ENCODE data around the gene CCL1.

CCL1 gene

GRCh38 chr17:34377078-34377823, 14.2 kb upstream of the CCL1 start:
- H3K36me3 Mint-ChIP-seq (ENCODE audit: insufficient read depth) = no peaks in the 10 kb centered on the region
- H3K27ac Mint-ChIP-seq (ENCODE audit: low read depth) = no peak overlapping the region
- H3K4me3 Mint-ChIP-seq = no peak overlapping the region
- no peak for DNase-seq (ENCODE audit: low spot score in 2 of 2)
- H3K4me1 Mint-ChIP-seq = peaks cover 4% of the 10 kb centered on the region
- H3K27me3 Mint-ChIP-seq = peaks cover 16% of the 10 kb centered on the region
- no peak for ATAC-seq (replicated peaks; ENCODE audit: extremely low read depth, poor library complexity, severe bottlenecking)
- H3K9me3 Mint-ChIP-seq = no peaks in the 10 kb centered on the region

- H3K9me3 Mint-ChIP-seq = no peaks in the 10 kb centered on the region
Observed at GRCh38 chr17:34375426-34375997, 12.5 kb upstream of the CCL1 start.

DNA sequence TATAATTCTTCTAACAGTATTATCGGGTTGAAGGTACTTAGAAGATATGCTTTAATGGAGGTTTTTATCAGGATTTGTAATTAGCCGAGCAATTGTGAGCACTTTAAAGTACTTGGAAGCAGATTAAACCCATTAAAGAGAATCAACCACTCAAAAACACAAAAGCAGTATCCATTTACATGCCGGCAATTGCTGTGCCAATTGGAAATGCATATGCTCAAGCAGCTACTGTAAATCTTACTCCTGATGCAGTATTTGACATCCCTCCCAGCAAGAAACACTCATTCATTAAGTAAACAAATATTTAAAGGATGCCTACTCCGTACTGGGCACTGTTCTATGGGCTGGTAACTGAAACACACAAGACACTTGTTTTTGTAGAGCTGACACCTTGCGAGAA, 11.4 kb upstream of the CCL1 start:
- ATAC-seq (replicated peaks; ENCODE audit: extremely low read depth, poor library complexity, severe bottlenecking) (no peak), DNase-seq (ENCODE audit: low spot score in 2 of 2) (no peak)
- no peaks in the 10 kb centered on the region for H3K27me3 Mint-ChIP-seq
- H3K9me3 Mint-ChIP-seq = no peaks in the 10 kb centered on the region
- H3K4me1 Mint-ChIP-seq = peaks cover 4% of the 10 kb centered on the region
- H3K36me3 Mint-ChIP-seq (ENCODE audit: insufficient read depth) = no peaks in the 10 kb centered on the region
- no peak overlapping the region for H3K4me3 Mint-ChIP-seq
- no peak overlapping the region for H3K27ac Mint-ChIP-seq (ENCODE audit: low read depth)

More at GRCh38 chr17:34375426-34375997, 12.5 kb upstream of the CCL1 start:
- Mint-ChIP-seq H3K36me3 (ENCODE audit: insufficient read depth) (no peaks in the 10 kb centered on the region), H3K4me1 (peaks cover 4% of the 10 kb centered on the region), H3K27me3 (no peaks in the 10 kb centered on the region), H3K27ac (ENCODE audit: low read depth) (no peak overlapping the region), H3K4me3 (no peak overlapping the region)
- DNase-seq (ENCODE audit: low spot score in 2 of 2) (no peak), ATAC-seq (replicated peaks; ENCODE audit: extremely low read depth, poor library complexity, severe bottlenecking) (no peak)

- no peak for ATAC-seq (replicated peaks; ENCODE audit: extremely low read depth, poor library complexity, severe bottlenecking)
- no peak overlapping the region for H3K27ac Mint-ChIP-seq (ENCODE audit: low read depth)
- no peaks in the 10 kb centered on the region for H3K4me1 Mint-ChIP-seq
Observed at GRCh38 chr17:34371405-34372100, 8.5 kb upstream of the CCL1 start.

DNA sequence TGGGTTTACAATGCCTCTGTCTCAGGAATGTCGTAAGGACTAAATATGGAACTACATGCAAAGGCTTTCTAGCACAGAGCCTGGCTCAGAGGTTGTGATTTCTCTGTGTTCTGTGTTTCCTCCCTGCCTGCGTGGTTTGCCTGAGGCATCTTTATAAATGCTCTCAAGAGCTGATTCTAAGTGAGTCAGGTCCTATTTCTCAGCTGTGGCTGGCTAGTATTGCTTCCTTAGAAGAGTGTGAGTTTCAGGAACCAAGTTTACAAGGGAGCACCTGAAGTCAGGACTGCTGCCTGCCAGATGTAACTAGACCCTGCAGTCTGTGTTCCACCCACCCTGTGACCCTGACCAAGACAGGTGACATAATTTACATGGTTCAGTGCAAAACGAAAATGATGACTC, 8.0 kb upstream of the CCL1 start:
- Mint-ChIP-seq H3K36me3 (ENCODE audit: insufficient read depth) (no peaks in the 10 kb centered on the region), H3K9me3 (no peaks in the 10 kb centered on the region), H3K4me3 (no peak overlapping the region), H3K27me3 (no peaks in the 10 kb centered on the region), H3K4me1 (no peaks in the 10 kb centered on the region), H3K27ac (ENCODE audit: low read depth) (no peak overlapping the region)
- DNase-seq (ENCODE audit: low spot score in 2 of 2) (no peak), ATAC-seq (replicated peaks; ENCODE audit: extremely low read depth, poor library complexity, severe bottlenecking) (no peak)

More at GRCh38 chr17:34371405-34372100, 8.5 kb upstream of the CCL1 start:
- Mint-ChIP-seq H3K9me3 (no peaks in the 10 kb centered on the region), H3K36me3 (ENCODE audit: insufficient read depth) (no peaks in the 10 kb centered on the region), H3K4me3 (no peak overlapping the region), H3K27me3 (no peaks in the 10 kb centered on the region)
- DNase-seq (ENCODE audit: low spot score in 2 of 2) = no peak

DNA sequence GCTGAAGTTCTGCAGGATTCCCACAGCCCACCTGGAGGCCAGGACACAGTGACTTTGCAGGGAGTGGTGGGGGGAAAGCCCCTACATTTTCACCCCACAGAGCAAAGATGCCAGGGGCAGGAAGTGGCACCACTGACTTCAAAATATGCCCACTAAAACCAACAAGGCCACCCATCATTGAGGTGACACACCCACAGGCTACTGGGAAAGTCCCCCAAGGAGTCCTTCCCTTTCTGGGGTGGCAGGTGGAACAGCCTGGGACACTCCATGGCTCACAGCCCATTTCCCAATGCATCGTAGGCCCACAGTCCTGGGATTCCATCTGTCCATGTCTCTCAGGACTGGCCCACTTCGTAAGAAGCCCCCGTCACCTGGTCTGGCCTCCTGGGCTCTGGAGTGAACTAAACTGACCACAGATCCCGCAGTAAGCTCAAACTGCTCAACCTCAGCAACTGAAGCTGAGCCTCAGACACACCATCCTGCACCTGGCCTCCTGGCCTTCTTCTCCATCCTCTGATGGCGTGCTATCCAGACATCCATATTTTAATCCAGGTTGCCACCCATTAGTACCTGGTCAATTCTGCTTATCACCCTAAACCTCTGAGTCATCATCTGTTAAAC, 7.5 kb upstream of the CCL1 start:
- no peak for ATAC-seq (replicated peaks; ENCODE audit: extremely low read depth, poor library complexity, severe bottlenecking)
- H3K27ac Mint-ChIP-seq (ENCODE audit: low read depth) = no peak overlapping the region
- H3K4me1 Mint-ChIP-seq = no peaks in the 10 kb centered on the region
- DNase-seq (ENCODE audit: low spot score in 2 of 2) = no peak
- H3K36me3 Mint-ChIP-seq (ENCODE audit: insufficient read depth) = no peaks in the 10 kb centered on the region
- no peak overlapping the region for H3K4me3 Mint-ChIP-seq
- H3K9me3 Mint-ChIP-seq = no peaks in the 10 kb centered on the region
- peaks cover 5% of the 10 kb centered on the region for H3K27me3 Mint-ChIP-seq

GRCh38 chr17:34369571-34369970, 6.5 kb upstream of the CCL1 start:
- DNase-seq (ENCODE audit: low spot score in 2 of 2) = no peak
- ATAC-seq (replicated peaks; ENCODE audit: extremely low read depth, poor library complexity, severe bottlenecking) = no peak
- Mint-ChIP-seq H3K27me3 (peaks cover 13% of the 10 kb centered on the region), H3K4me3 (no peak overlapping the region), H3K27ac (ENCODE audit: low read depth) (no peak overlapping the region), H3K4me1 (no peaks in the 10 kb centered on the region), H3K9me3 (no peaks in the 10 kb centered on the region), H3K36me3 (ENCODE audit: insufficient read depth) (no peaks in the 10 kb centered on the region)

DNA sequence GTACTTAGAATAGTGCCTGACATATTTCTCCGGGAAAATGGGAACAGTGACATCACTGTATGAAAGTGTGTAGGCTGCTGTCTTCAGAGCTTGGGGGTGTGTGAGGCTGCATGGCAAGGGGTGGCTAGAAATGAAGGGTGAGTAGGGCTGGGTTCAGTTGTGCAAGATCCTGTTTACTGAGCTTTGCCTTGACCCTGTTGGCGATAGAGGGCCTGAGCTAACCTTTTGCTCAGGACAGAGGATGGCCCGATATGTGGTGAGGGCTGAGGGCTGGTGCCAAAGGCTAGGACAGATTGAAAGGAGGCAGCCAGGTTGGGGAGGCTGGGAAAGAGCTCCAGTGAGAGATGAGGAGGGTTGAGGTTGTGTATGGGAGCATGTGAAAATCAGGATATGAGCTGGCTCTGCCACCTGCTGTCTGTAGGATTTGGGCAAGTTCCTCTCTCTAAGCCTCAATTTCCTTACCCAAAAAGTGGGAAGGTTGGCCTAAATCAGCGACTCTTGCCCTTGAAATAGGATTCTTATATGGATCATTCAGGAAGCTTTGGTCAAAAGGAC, 6.0 kb upstream of the CCL1 start:
- Mint-ChIP-seq H3K27ac (ENCODE audit: low read depth) (no peak overlapping the region), H3K27me3 (peaks cover 13% of the 10 kb centered on the region), H3K36me3 (ENCODE audit: insufficient read depth) (no peaks in the 10 kb centered on the region), H3K9me3 (no peaks in the 10 kb centered on the region), H3K4me1 (no peaks in the 10 kb centered on the region), H3K4me3 (no peak overlapping the region)
- DNase-seq (ENCODE audit: low spot score in 2 of 2) = no peak
- no peak for ATAC-seq (replicated peaks; ENCODE audit: extremely low read depth, poor library complexity, severe bottlenecking)

GRCh38 chr17:34368196-34368945, 5.3 kb upstream of the CCL1 start:
- ATAC-seq (replicated peaks; ENCODE audit: extremely low read depth, poor library complexity, severe bottlenecking) (no peak), DNase-seq (ENCODE audit: low spot score in 2 of 2) (no peak)
- no peaks in the 10 kb centered on the region for H3K4me1 Mint-ChIP-seq
- no peak overlapping the region for H3K4me3 Mint-ChIP-seq
- H3K36me3 Mint-ChIP-seq (ENCODE audit: insufficient read depth) = no peaks in the 10 kb centered on the region
- H3K9me3 Mint-ChIP-seq = no peaks in the 10 kb centered on the region
- no peak overlapping the region for H3K27ac Mint-ChIP-seq (ENCODE audit: low read depth)
- peaks cover 17% of the 10 kb centered on the region for H3K27me3 Mint-ChIP-seq

DNA sequence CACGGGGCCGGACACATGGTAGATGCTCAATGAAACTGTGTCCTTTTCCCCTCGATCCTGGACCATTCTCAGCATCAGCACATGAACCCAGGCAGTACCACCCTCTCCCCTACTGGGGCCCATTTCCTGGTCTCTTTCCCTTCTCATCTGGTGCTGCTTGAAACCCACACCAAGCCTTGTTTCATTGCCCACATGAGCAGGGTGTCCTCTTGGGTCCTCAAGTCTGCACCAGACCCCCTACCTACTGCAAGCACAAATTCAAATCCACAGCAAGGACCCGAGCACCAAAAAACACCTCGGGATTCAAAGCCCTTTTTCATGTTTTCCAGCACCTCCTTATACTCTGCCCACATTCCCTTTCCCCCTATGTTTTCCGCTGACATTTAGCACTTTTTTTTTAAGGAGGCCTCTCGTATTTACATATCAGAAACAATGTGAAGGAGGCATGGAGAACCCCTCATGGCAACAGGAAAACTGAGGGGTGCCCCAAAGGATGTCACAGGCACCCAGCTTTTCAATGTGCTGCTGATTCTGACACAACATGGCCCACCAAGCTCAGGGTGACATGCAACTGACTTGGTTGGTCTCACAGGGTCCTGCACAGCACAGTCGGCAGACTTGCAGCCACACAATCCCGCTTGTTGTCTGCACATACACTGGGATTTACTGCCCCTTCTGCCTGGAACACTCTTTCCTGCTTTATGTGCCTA, 4.6 kb upstream of the CCL1 start:
- Mint-ChIP-seq H3K27me3 (peaks cover 24% of the 10 kb centered on the region), H3K4me1 (no peaks in the 10 kb centered on the region), H3K9me3 (no peaks in the 10 kb centered on the region), H3K4me3 (no peak overlapping the region), H3K36me3 (ENCODE audit: insufficient read depth) (no peaks in the 10 kb centered on the region), H3K27ac (ENCODE audit: low read depth) (no peak overlapping the region)
- DNase-seq (ENCODE audit: low spot score in 2 of 2) (no peak), ATAC-seq (replicated peaks; ENCODE audit: extremely low read depth, poor library complexity, severe bottlenecking) (no peak)

- Mint-ChIP-seq H3K4me3 (no peak overlapping the region), H3K27ac (ENCODE audit: low read depth) (no peak overlapping the region), H3K36me3 (ENCODE audit: insufficient read depth) (no peaks in the 10 kb centered on the region), H3K4me1 (no peaks in the 10 kb centered on the region), H3K27me3 (peaks cover 28% of the 10 kb centered on the region), H3K9me3 (no peaks in the 10 kb centered on the region)
- ATAC-seq (replicated peaks; ENCODE audit: extremely low read depth, poor library complexity, severe bottlenecking) (no peak), DNase-seq (ENCODE audit: low spot score in 2 of 2) (no peak)
Observed at GRCh38 chr17:34366529-34367107, 3.6 kb upstream of the CCL1 start.

Measured in central memory CD8-positive, alpha-beta T cell (primary cell).